Hepatocyte (in vitro differentiated cells): ENCODE results near the gene DCAF6.

Experiments
- EZH2 ChIP-seq: fragments of 200-600 bp; sonication (generic); IDR thresholded peaks from 2 replicates; pipeline ENCODE4 v1.6.1; 2016; ENCODE audit warnings: antibody characterized with exemption, mild to moderate bottlenecking, borderline replicate concordance
- EZH2phosphoT487 ChIP-seq: fragments of 200-600 bp; sonication (generic); IDR thresholded peaks from one replicate; pipeline ENCODE4 v1.6.1; 2018; ENCODE audit warnings: antibody characterized with exemption, mild to moderate bottlenecking, low read depth, moderate library complexity; ENCODE audit not compliant: unreplicated experiment, severe bottlenecking
- TF ChIP-seq, protein P1 (sequence below): fragments of 200-600 bp; sonication (generic); IDR thresholded peaks from 2 replicates; pipeline ENCODE4 v1.5.1; 2016; ENCODE audit warnings: antibody characterized with exemption, mild to moderate bottlenecking; ENCODE audit not compliant: poor library complexity

DNA sequence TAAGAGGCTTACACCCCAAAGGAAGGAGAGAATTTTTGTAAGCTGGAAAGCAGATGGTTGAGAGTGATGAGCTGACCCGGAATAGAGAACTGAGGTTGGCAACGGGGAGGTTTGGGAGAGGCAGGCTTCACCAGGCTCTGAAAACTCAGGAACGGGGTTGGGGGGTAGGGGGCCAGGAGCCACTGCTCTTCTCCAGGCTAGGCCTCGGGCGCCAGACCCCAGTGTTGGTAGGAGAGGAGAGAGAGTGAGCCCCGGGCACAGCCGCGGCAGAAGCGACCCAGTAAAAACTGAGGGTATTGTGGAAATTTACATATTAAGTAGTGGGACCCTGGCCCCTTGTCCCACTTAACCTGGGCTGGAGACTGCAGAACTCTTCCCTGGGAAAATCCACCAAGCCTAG lies 154.6 kb downstream of the DCAF6 start:
- TF ChIP-seq, protein P1, sequence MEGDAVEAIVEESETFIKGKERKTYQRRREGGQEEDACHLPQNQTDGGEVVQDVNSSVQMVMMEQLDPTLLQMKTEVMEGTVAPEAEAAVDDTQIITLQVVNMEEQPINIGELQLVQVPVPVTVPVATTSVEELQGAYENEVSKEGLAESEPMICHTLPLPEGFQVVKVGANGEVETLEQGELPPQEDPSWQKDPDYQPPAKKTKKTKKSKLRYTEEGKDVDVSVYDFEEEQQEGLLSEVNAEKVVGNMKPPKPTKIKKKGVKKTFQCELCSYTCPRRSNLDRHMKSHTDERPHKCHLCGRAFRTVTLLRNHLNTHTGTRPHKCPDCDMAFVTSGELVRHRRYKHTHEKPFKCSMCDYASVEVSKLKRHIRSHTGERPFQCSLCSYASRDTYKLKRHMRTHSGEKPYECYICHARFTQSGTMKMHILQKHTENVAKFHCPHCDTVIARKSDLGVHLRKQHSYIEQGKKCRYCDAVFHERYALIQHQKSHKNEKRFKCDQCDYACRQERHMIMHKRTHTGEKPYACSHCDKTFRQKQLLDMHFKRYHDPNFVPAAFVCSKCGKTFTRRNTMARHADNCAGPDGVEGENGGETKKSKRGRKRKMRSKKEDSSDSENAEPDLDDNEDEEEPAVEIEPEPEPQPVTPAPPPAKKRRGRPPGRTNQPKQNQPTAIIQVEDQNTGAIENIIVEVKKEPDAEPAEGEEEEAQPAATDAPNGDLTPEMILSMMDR = no peak
- TF ChIP-seq EZH2 (no peak), EZH2phosphoT487 (no peak)
